HEK293 (cell line): Measurements from ENCODE around the gene SESN2.

ENCODE experiments used
- FEZF1 ChIP-seq: fragments of 450-650 bp; formaldehyde crosslinking; IDR thresholded peaks from 2 replicates; pipeline ENCODE4 v1.5.1; 2016; ENCODE audit warnings: missing biosample characterization, missing genetic modification characterization
- REPIN1 ChIP-seq: fragments of 450-650 bp; formaldehyde crosslinking; IDR thresholded peaks from 2 replicates; pipeline ENCODE4 v1.5.1; 2017; ENCODE audit warnings: missing biosample characterization, missing genetic modification characterization, low read depth
- SCRT2 ChIP-seq: fragments of 450-650 bp; formaldehyde crosslinking; IDR thresholded peaks from 2 replicates; pipeline ENCODE4 v1.5.1; 2016; ENCODE audit warnings: missing biosample characterization, missing genetic modification characterization
- SP2 ChIP-seq: fragments of 450-650 bp; formaldehyde crosslinking; IDR thresholded peaks from 2 replicates; pipeline ENCODE4 v1.5.1; 2016; ENCODE audit warnings: missing biosample characterization, missing genetic modification characterization
- SP3 ChIP-seq: fragments of 450-650 bp; formaldehyde crosslinking; IDR thresholded peaks from 2 replicates; pipeline ENCODE4 v1.5.1; 2016; ENCODE audit warnings: missing biosample characterization, missing genetic modification characterization
- ZIC2 ChIP-seq: fragments of 450-650 bp; formaldehyde crosslinking; IDR thresholded peaks from 2 replicates; pipeline ENCODE4 v1.5.1; 2016; ENCODE audit warnings: missing biosample characterization, missing genetic modification characterization
- ZNF140 ChIP-seq: fragments of 450-650 bp; formaldehyde crosslinking; IDR thresholded peaks from 2 replicates; pipeline ENCODE4 v1.5.1; 2016; ENCODE audit warnings: missing biosample characterization, missing genetic modification characterization
- ZNF324 ChIP-seq: fragments of 450-650 bp; formaldehyde crosslinking; IDR thresholded peaks from 2 replicates; pipeline ENCODE4 v1.5.1; 2016; ENCODE audit warnings: missing biosample characterization, missing genetic modification characterization
- ZNF366 ChIP-seq: fragments of 450-650 bp; formaldehyde crosslinking; conservative IDR thresholded peaks from 2 replicates; pipeline ENCODE4 v1.5.1; 2016; ENCODE audit warnings: missing biosample characterization, missing genetic modification characterization
- ZNF561 ChIP-seq: fragments of 450-650 bp; IDR thresholded peaks from 2 replicates; pipeline ENCODE4 v1.5.1; 2018; ENCODE audit warnings: missing biosample characterization, missing genetic modification characterization, borderline replicate concordance
- TF ChIP-seq, protein P1 (sequence below): fragments of 450-650 bp; formaldehyde crosslinking; IDR thresholded peaks from 2 replicates; pipeline ENCODE4 v1.5.1; 2016; ENCODE audit warnings: missing biosample characterization, missing genetic modification characterization
- TF ChIP-seq, protein P2 (sequence below): fragments of 450-650 bp; formaldehyde crosslinking; IDR thresholded peaks from 2 replicates; pipeline ENCODE4 v1.5.1; 2016; ENCODE audit warnings: missing biosample characterization, missing genetic modification characterization
- TF ChIP-seq, protein P3 (sequence below): fragments of 450-650 bp; formaldehyde crosslinking; IDR thresholded peaks from 2 replicates; pipeline ENCODE4 v1.5.1; 2017; ENCODE audit warnings: missing biosample characterization, missing genetic modification characterization
- TF ChIP-seq, protein P4 (sequence below): fragments of 450-650 bp; formaldehyde crosslinking; IDR thresholded peaks from 2 replicates; pipeline ENCODE4 v1.5.1; 2016; ENCODE audit warnings: missing biosample characterization, missing genetic modification characterization
- TF ChIP-seq, protein P5 (sequence below): fragments of 450-650 bp; formaldehyde crosslinking; IDR thresholded peaks from 2 replicates; pipeline ENCODE4 v1.5.1; 2016; ENCODE audit warnings: missing biosample characterization, missing genetic modification characterization

Gene SESN2

DNA sequence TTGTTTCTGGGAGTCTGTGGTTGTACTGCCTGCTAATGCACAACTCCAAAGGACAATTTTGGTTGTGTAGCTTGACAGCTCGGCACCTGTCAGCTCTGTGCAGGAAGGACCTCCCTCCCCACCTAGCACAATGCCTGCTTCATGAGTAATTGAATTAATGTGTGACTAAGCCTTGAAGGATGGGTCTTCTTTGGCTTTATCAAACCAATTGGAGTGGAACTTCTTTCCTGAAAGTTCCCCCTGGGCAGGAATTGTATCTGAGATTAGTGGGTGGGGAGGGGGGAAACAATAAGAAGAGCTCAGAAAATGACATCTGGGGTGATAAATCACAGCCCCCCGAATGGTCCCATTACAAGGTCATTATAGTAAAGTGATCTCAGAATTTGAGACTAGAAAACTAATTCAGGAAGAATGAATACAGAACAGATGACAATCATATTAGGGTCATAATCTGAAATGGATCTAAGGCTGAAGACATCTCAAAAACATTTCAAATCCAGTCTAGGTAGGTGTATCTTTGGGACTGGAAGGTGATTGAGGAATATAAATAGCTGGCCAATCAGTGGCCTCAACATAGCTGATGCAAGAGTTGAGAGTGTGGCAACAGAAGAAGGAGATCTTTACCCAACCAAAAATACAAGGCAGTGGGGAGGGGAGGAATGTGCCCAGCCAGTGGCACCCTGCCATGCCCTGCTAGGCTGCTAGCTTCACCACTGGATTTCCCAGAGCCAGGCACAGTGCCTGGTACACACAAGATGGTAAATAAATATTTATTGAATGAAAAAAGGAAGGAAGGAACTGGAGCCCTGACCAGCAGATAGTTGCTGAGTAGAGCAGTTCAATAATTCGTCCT lies 10.1 kb upstream of the SESN2 start (continued):
- TF ChIP-seq, protein P1, sequence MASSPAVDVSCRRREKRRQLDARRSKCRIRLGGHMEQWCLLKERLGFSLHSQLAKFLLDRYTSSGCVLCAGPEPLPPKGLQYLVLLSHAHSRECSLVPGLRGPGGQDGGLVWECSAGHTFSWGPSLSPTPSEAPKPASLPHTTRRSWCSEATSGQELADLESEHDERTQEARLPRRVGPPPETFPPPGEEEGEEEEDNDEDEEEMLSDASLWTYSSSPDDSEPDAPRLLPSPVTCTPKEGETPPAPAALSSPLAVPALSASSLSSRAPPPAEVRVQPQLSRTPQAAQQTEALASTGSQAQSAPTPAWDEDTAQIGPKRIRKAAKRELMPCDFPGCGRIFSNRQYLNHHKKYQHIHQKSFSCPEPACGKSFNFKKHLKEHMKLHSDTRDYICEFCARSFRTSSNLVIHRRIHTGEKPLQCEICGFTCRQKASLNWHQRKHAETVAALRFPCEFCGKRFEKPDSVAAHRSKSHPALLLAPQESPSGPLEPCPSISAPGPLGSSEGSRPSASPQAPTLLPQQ = 0 out of 2 replicates have a peak, but pooled peaks have one; percentile 55
- TF ChIP-seq SP3 (tag by site-specific recombination) = peak; percentile 51
- TF ChIP-seq ZNF561 (tag by site-specific recombination) = 0 out of 2 replicates have a peak, but pooled peaks have one; percentile 44
- TF ChIP-seq ZNF366 (tag by site-specific recombination) = peak; percentile 91
- TF ChIP-seq REPIN1 (tag by site-specific recombination) = 0 out of 2 replicates have a peak, but pooled peaks have one; percentile 3
- peak; percentile 54 for TF ChIP-seq SCRT2
- TF ChIP-seq, protein P2, sequence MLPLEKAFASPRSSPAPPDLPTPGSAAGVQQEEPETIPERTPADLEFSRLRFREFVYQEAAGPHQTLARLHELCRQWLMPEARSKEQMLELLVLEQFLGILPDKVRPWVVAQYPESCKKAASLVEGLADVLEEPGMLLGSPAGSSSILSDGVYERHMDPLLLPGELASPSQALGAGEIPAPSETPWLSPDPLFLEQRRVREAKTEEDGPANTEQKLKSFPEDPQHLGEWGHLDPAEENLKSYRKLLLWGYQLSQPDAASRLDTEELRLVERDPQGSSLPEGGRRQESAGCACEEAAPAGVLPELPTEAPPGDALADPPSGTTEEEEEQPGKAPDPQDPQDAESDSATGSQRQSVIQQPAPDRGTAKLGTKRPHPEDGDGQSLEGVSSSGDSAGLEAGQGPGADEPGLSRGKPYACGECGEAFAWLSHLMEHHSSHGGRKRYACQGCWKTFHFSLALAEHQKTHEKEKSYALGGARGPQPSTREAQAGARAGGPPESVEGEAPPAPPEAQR (tag by site-specific recombination) = no peak
- TF ChIP-seq, protein P3, sequence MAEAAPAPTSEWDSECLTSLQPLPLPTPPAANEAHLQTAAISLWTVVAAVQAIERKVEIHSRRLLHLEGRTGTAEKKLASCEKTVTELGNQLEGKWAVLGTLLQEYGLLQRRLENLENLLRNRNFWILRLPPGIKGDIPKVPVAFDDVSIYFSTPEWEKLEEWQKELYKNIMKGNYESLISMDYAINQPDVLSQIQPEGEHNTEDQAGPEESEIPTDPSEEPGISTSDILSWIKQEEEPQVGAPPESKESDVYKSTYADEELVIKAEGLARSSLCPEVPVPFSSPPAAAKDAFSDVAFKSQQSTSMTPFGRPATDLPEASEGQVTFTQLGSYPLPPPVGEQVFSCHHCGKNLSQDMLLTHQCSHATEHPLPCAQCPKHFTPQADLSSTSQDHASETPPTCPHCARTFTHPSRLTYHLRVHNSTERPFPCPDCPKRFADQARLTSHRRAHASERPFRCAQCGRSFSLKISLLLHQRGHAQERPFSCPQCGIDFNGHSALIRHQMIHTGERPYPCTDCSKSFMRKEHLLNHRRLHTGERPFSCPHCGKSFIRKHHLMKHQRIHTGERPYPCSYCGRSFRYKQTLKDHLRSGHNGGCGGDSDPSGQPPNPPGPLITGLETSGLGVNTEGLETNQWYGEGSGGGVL (tag by site-specific recombination) = peak; percentile 55; the same call in 1 of the 2 replicates
- peak; percentile 46 for TF ChIP-seq ZIC2
- TF ChIP-seq, protein P4, sequence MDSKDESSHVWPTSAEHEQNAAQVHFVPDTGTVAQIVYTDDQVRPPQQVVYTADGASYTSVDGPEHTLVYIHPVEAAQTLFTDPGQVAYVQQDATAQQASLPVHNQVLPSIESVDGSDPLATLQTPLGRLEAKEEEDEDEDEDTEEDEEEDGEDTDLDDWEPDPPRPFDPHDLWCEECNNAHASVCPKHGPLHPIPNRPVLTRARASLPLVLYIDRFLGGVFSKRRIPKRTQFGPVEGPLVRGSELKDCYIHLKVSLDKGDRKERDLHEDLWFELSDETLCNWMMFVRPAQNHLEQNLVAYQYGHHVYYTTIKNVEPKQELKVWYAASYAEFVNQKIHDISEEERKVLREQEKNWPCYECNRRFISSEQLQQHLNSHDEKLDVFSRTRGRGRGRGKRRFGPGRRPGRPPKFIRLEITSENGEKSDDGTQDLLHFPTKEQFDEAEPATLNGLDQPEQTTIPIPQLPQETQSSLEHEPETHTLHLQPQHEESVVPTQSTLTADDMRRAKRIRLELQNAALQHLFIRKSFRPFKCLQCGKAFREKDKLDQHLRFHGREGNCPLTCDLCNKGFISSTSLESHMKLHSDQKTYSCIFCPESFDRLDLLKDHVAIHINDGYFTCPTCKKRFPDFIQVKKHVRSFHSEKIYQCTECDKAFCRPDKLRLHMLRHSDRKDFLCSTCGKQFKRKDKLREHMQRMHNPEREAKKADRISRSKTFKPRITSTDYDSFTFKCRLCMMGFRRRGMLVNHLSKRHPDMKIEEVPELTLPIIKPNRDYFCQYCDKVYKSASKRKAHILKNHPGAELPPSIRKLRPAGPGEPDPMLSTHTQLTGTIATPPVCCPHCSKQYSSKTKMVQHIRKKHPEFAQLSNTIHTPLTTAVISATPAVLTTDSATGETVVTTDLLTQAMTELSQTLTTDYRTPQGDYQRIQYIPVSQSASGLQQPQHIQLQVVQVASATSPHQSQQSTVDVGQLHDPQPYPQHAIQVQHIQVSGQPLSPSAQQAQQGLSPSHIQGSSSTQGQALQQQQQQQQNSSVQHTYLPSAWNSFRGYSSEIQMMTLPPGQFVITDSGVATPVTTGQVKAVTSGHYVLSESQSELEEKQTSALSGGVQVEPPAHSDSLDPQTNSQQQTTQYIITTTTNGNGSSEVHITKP (tag by site-specific recombination) = peak; percentile 46
- TF ChIP-seq, protein P5, sequence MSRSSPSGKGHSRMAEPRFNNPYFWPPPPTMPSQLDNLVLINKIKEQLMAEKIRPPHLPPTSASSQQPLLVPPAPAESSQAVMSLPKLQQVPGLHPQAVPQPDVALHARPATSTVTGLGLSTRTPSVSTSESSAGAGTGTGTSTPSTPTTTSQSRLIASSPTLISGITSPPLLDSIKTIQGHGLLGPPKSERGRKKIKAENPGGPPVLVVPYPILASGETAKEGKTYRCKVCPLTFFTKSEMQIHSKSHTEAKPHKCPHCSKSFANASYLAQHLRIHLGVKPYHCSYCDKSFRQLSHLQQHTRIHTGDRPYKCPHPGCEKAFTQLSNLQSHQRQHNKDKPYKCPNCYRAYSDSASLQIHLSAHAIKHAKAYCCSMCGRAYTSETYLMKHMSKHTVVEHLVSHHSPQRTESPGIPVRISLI (tag by site-specific recombination) = no peak; the same call in 1 of the 2 replicates
- TF ChIP-seq ZNF140 (tag by site-specific recombination) = no peak
- TF ChIP-seq FEZF1 (tag by site-specific recombination) = peak; percentile 23; the same call in 1 of the 2 replicates
- TF ChIP-seq ZNF324 (tag by site-specific recombination) = peak; percentile 36; the same call in 1 of the 2 replicates
- peak; percentile 24; the same call in 1 of the 2 replicates for TF ChIP-seq SP2 (tag by site-specific recombination)
